Activated CD8-positive, alpha-beta T cell treated with anti-CD3 and anti-CD28 coated beads for 36 hours (primary cell): ENCODE results near the gene NEK4. TPM values are rescaled to one million over a fixed set of nuclear protein-coding genes. Genes with fewer than 3 reads are reported as not detected.

ENCODE experiments used
- ATAC-seq: fragments of 200-7000 bp; cut with Tn5 transposase; one replicate; pipeline ENCODE4 v1.10.0; 2021; ENCODE audit warnings: mild to moderate bottlenecking, moderate library complexity
- CTCF ChIA-PET: fragments of 350-600 bp; sonication (Branson Sonifier 250); formaldehyde crosslinking; loops from one replicate; lab custom pipeline; 2021; ENCODE audit warnings: antibody characterized with exemption; lab: Charles Lee
- POLR2A ChIA-PET: fragments of 350-600 bp; sonication (Branson Sonifier 250); formaldehyde crosslinking; loops from one replicate; lab custom pipeline; 2021; ENCODE audit warnings: antibody characterized with exemption; lab: Charles Lee
- DNase-seq: peaks from one replicate; pipeline ENCODE4 v3.0.0-alpha.2; 2020
- H3K27ac Mint-ChIP-seq: one replicate; pipeline ENCODE4 v1.8.0; 2021; ENCODE audit warnings: mild to moderate bottlenecking, mixed read lengths
- H3K27me3 Mint-ChIP-seq: one replicate; pipeline ENCODE4 v1.8.0; 2021; ENCODE audit warnings: mixed read lengths
- H3K36me3 Mint-ChIP-seq: one replicate; pipeline ENCODE4 v1.8.0; 2021; ENCODE audit warnings: low read depth, mixed read lengths
- H3K4me1 Mint-ChIP-seq: one replicate; pipeline ENCODE4 v1.8.0; 2021; ENCODE audit warnings: low read depth, mixed read lengths
- H3K4me3 Mint-ChIP-seq: one replicate; pipeline ENCODE4 v1.8.0; 2021; ENCODE audit warnings: mild to moderate bottlenecking, moderate library complexity, mixed read lengths
- H3K9me3 Mint-ChIP-seq: one replicate; pipeline ENCODE4 v1.8.0; 2021; ENCODE audit warnings: mixed read lengths
- CTCF ChIP-seq: fragments of 200-600 bp; IDR thresholded peaks from one replicate; pipeline ENCODE4 v1.8.0; 2022; ENCODE audit warnings: antibody characterized with exemption, mild to moderate bottlenecking
- intact Hi-C: fragments of 100-400 bp; cut with micrococcal nuclease; formaldehyde crosslinking; loops from one replicate; pipeline ENCODE4 v1.10.0; 2022
- total RNA-seq, 2 experiments: library from RNA; stranded (reverse); gene quantifications; one replicate each; pipeline ENCODE4 v1.2.3, GENCODE V29; 2021

Gene NEK4
- total RNA-seq, 2 experiments from 2014 or later, result 16.2 to 18.4 TPM

DNA sequence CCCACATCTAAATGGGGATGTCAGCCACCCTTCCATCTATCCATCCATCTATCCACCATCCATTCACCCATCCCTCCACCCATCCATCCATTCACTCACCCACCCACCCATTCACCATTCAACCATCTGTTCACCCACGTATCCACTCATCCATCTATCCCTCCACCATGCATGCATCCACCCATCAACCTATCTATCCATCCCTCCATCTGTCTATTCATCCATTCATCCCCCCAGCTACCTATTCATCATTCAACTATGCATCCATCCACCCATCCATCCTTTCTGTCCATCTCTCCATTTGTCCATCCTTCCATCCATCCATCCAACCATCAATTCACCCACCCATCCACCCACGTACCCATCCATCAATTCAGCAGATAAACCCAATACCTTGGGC lies 38.4 kb upstream of the NEK4 start:
- DNase-seq (no peak), ATAC-seq (no peak)
- Mint-ChIP-seq H3K4me1 (no peaks in the 10 kb centered on the region), H3K4me3 (no peak overlapping the region), H3K27ac (no peak overlapping the region), H3K27me3 (no peaks in the 10 kb centered on the region), H3K9me3 (no peaks in the 10 kb centered on the region), H3K36me3 (no peaks in the 10 kb centered on the region)
- no peak for TF ChIP-seq CTCF
- intact Hi-C loops, result no loop called here
- ChIA-PET CTCF (interaction anchor here (0.9 to 2.2 kb wide), 3 partner anchors 11 to 37 kb away, joined by 3 to 6 read pairs (median 3); no protein-coding TSS in a partner anchor), POLR2A (no interaction called here)

GRCh38 chr3:52805270-52806039 lies 34.7 kb upstream of the NEK4 start:
- ChIA-PET CTCF (interaction anchor here (2.4 kb wide), 1 partner anchor 16 kb away, joined by 7 read pairs; no protein-coding TSS in a partner anchor), POLR2A (no interaction called here)
- intact Hi-C loops, result no loop called here
- no peaks in the 10 kb centered on the region for H3K4me1 Mint-ChIP-seq
- H3K27ac Mint-ChIP-seq, result no peak overlapping the region
- no peak for TF ChIP-seq CTCF
- H3K36me3 Mint-ChIP-seq, result no peaks in the 10 kb centered on the region
- ATAC-seq (no peak), DNase-seq (no peak)
- no peak overlapping the region for H3K4me3 Mint-ChIP-seq
- no peaks in the 10 kb centered on the region for H3K27me3 Mint-ChIP-seq
- no peaks in the 10 kb centered on the region for H3K9me3 Mint-ChIP-seq

GRCh38 chr3:52801839-52802238 lies 31.1 kb upstream of the NEK4 start:
- TF ChIP-seq CTCF, result no peak
- ChIA-PET CTCF (no interaction called here), POLR2A (no interaction called here)
- intact Hi-C loops, result no loop called here
- no peaks in the 10 kb centered on the region for H3K9me3 Mint-ChIP-seq
- no peaks in the 10 kb centered on the region for H3K36me3 Mint-ChIP-seq
- H3K27me3 Mint-ChIP-seq, result no peaks in the 10 kb centered on the region
- H3K27ac Mint-ChIP-seq, result no peak overlapping the region
- ATAC-seq (no peak), DNase-seq (no peak)
- no peaks in the 10 kb centered on the region for H3K4me1 Mint-ChIP-seq
- H3K4me3 Mint-ChIP-seq, result no peak overlapping the region

- CTCF ChIA-PET, result interaction anchor here (0.9 to 2.6 kb wide), 6 partner anchors 18 to 59 kb away, joined by 3 to 17 read pairs (median 4); no protein-coding TSS in a partner anchor
- ATAC-seq (no peak), DNase-seq (no peak)
- Mint-ChIP-seq H3K27ac (no peak overlapping the region), H3K27me3 (no peaks in the 10 kb centered on the region), H3K4me1 (no peaks in the 10 kb centered on the region), H3K4me3 (no peak overlapping the region), H3K9me3 (no peaks in the 10 kb centered on the region), H3K36me3 (no peaks in the 10 kb centered on the region)
- TF ChIP-seq CTCF, result no peak
- POLR2A ChIA-PET, result no interaction called here
- intact Hi-C loops, result no loop called here
Measured at GRCh38 chr3:52800079-52800478, 29.3 kb upstream of the NEK4 start.

- Mint-ChIP-seq H3K27me3 (no peaks in the 10 kb centered on the region), H3K4me1 (no peaks in the 10 kb centered on the region), H3K9me3 (no peaks in the 10 kb centered on the region), H3K4me3 (no peak overlapping the region), H3K36me3 (no peaks in the 10 kb centered on the region), H3K27ac (no peak overlapping the region)
- ATAC-seq (peak; percentile 45), DNase-seq (peak; percentile 43)
- peak; percentile 67 for TF ChIP-seq CTCF
- POLR2A ChIA-PET, result no interaction called here
- CTCF ChIA-PET, result interaction anchor here (0.8 to 2.6 kb wide), 17 partner anchors 9 to 60 kb away, joined by 3 to 17 read pairs (median 3); no protein-coding TSS in a partner anchor
- intact Hi-C loops, result no loop called here
Measured at GRCh38 chr3:52798978-52799476, 28.3 kb upstream of the NEK4 start.
